ENCODE results near the gene SLC49A3. TPM values are rescaled to one million over a fixed set of nuclear protein-coding genes. Genes with fewer than 3 reads are reported as not detected.

SLC49A3 gene
- total RNA-seq, 2 donors from 2014 or later, result 8.0 to 8.2 TPM

GRCh38 chr4:704198-704891 is 15.4 kb upstream of the SLC49A3 start:
- no peaks in the 10 kb centered on the region for H3K9me3 ChIP-seq
- H3K27me3 ChIP-seq, result no peaks in the 10 kb centered on the region
- no peak for TF ChIP-seq POLR2A (IDR thresholded peaks at IDR 0.05)
- no peak for TF ChIP-seq CTCF (IDR thresholded peaks at IDR 0.05)
- WGBS, 2 donors, result 92 to 93% methylated on average over 34 to 39 of the region's 46 CpGs
- no peak overlapping the region for H3K4me3 ChIP-seq
- no peaks in the 10 kb centered on the region for H3K36me3 ChIP-seq (replicated peaks in 1 of 2; ENCODE audit: insufficient read depth in 1 of 2, low read depth in 2 of 2)
- no peak overlapping the region for H3K27ac ChIP-seq
- ATAC-seq (no peak), DNase-seq (no peak)
- intact Hi-C loops (cut with DNase I), result no loop called here
- H3K4me1 ChIP-seq, result peaks cover 34% of the 10 kb centered on the region

- H3K27ac ChIP-seq, result no peak overlapping the region
- no peak for ATAC-seq
- no peak for DNase-seq
- no peaks in the 10 kb centered on the region for H3K27me3 ChIP-seq
- WGBS, 2 donors, result 82 to 86% methylated on average over 3 to 10 of the region's 10 CpGs
- H3K4me1 ChIP-seq, result peaks cover 33% of the 10 kb centered on the region
- no peak overlapping the region for H3K4me3 ChIP-seq
- no peaks in the 10 kb centered on the region for H3K9me3 ChIP-seq
- H3K36me3 ChIP-seq (replicated peaks in 1 of 2; ENCODE audit: insufficient read depth in 1 of 2, low read depth in 2 of 2), result no peaks in the 10 kb centered on the region
- no peak for TF ChIP-seq POLR2A (IDR thresholded peaks at IDR 0.05)
- TF ChIP-seq CTCF (IDR thresholded peaks at IDR 0.05), result no peak
- intact Hi-C loops (cut with DNase I), result no loop called here
Measured at GRCh38 chr4:703336-704197, 14.6 kb upstream of the SLC49A3 start.

- intact Hi-C loops (cut with DNase I), result no loop called here
- H3K27me3 ChIP-seq, result no peaks in the 10 kb centered on the region
- H3K27ac ChIP-seq, result no peak overlapping the region
- no peak for TF ChIP-seq POLR2A (IDR thresholded peaks at IDR 0.05)
- DNase-seq, result no peak
- no peak overlapping the region for H3K4me3 ChIP-seq
- H3K36me3 ChIP-seq (replicated peaks in 1 of 2; ENCODE audit: insufficient read depth in 1 of 2, low read depth in 2 of 2), result no peaks in the 10 kb centered on the region
- no peaks in the 10 kb centered on the region for H3K9me3 ChIP-seq
- peaks cover 24% of the 10 kb centered on the region for H3K4me1 ChIP-seq
- ATAC-seq, result no peak
- WGBS, 2 donors, result 63 to 85% methylated on average over 7 of the region's 7 CpGs
Measured at GRCh38 chr4:702618-703048, 13.7 kb upstream of the SLC49A3 start.

- no peaks in the 10 kb centered on the region for H3K9me3 ChIP-seq
- no peak for DNase-seq
- 68 to 71% methylated on average over 10 to 16 of the region's 16 CpGs for WGBS, 2 donors
- peaks cover 7% of the 10 kb centered on the region for H3K4me1 ChIP-seq
- H3K27ac ChIP-seq, result no peak overlapping the region
- no peak overlapping the region for H3K4me3 ChIP-seq
- H3K27me3 ChIP-seq, result no peaks in the 10 kb centered on the region
- H3K36me3 ChIP-seq (replicated peaks in 1 of 2; ENCODE audit: insufficient read depth in 1 of 2, low read depth in 2 of 2), result no peaks in the 10 kb centered on the region
- TF ChIP-seq POLR2A (IDR thresholded peaks at IDR 0.05), result no peak
- no peak for TF ChIP-seq CTCF (IDR thresholded peaks at IDR 0.05)
- no peak for ATAC-seq
- intact Hi-C loops (cut with DNase I), result no loop called here
Measured at GRCh38 chr4:700587-701264, 11.8 kb upstream of the SLC49A3 start.
